Measurements from ENCODE around the gene SMC1A. TPM values are rescaled to one million over a fixed set of nuclear protein-coding genes. Genes with fewer than 3 reads are reported as not detected.

The SMC1A gene
- total RNA-seq, 1 donor from 2014 or later = 130 TPM

- intact Hi-C loops (cut with micrococcal nuclease) = no loop called here
Observed at GRCh38 chrX:53356186-53356585, 66.3 kb downstream of the SMC1A start.

- intact Hi-C loops (cut with micrococcal nuclease) = no loop called here
Observed at GRCh38 chrX:53354669-53355068, 67.8 kb downstream of the SMC1A start.

- intact Hi-C loops (cut with micrococcal nuclease) = no loop called here
Observed at GRCh38 chrX:53347948-53348347, 74.5 kb downstream of the SMC1A start.

GRCh38 chrX:53340852-53341645 is 81.4 kb downstream of the SMC1A start:
- intact Hi-C loops (cut with micrococcal nuclease) = no loop called here

- intact Hi-C loops (cut with micrococcal nuclease) = no loop called here
Observed at GRCh38 chrX:53337101-53337500, 85.4 kb downstream of the SMC1A start.

- intact Hi-C loops (cut with micrococcal nuclease) = no loop called here
Observed at GRCh38 chrX:53333853-53334252, 88.6 kb downstream of the SMC1A start.

GRCh38 chrX:53332204-53332603 is 90.2 kb downstream of the SMC1A start:
- intact Hi-C loops (cut with micrococcal nuclease) = no loop called here

- intact Hi-C loops (cut with micrococcal nuclease) = no loop called here
Observed at GRCh38 chrX:53330331-53330730, 92.1 kb downstream of the SMC1A start.

GRCh38 chrX:53324803-53325202 is 97.7 kb downstream of the SMC1A start:
- intact Hi-C loops (cut with micrococcal nuclease) = no loop called here

Other genes with a start within 250 kb of the SMC1A start
- 75.4 and 92.8 TPM in 2 replicates for gene KDM5C, start 197.4 kb downstream of the SMC1A start, total RNA-seq
- 0.20 and 0.55 TPM in 2 replicates for gene IQSEC2, start 141.1 kb downstream of the SMC1A start, total RNA-seq
- 0.61 and 0.68 TPM in 2 replicates for gene RIBC1, start 219 bp upstream of the SMC1A start, total RNA-seq
- gene HSD17B10, start 11.7 kb upstream of the SMC1A start, total RNA-seq = 125 and 128 TPM in 2 replicates

Measured in T-helper 2 cell treated with Interferon-gamma antibody and Interleukin-4, amounts not matched to agents 100 ng/mL and 5 ng/mL, for 36 hours (primary cell).